CD14-positive monocyte (primary cell): ENCODE measurements around the gene MDN1. TPM values are rescaled to one million over a fixed set of nuclear protein-coding genes. Genes with fewer than 3 reads are reported as not detected.

Experiments
- DNase-seq, 3 donors: peaks; one replicate each; pipeline ENCODE4 v3.0.0-alpha.2; 2011 to 2022
- H2AFZ ChIP-seq: 2 replicates; pipeline ENCODE4 v1.6.0; 2012; ENCODE audit warnings: mild to moderate bottlenecking, low read depth, low read length, inconsistent platforms; ENCODE audit not compliant: insufficient read depth, poor library complexity, severe bottlenecking
- H3K27ac ChIP-seq, 2 donors: 1 replicate in 1 of 2; 2 replicates in 1 of 2; pipeline ENCODE4 v1.5.1; 2012 to 2013; ENCODE audit warnings: low read length in 2 of 2, control low read depth in 1 of 2, inconsistent platforms in 1 of 2, low read depth in 1 of 2, mild to moderate bottlenecking in 1 of 2
- H3K27me3 ChIP-seq, 2 donors: one replicate each; pipeline versions ENCODE4 v1.6.0 to v1.6.1; 2011 to 2013; ENCODE audit warnings: low read length in 2 of 2; ENCODE audit not compliant: control insufficient read depth in 2 of 2, insufficient read depth in 2 of 2
- H3K36me3 ChIP-seq, 2 donors: replicated peaks in 1 of 2; 1 replicate in 1 of 2; 2 replicates in 1 of 2; pipeline versions ENCODE4 v1.5.1 to v1.6.1; 2012 to 2013; ENCODE audit warnings: low read length in 2 of 2, control low read depth in 1 of 2, inconsistent platforms in 1 of 2, mild to moderate bottlenecking in 1 of 2; ENCODE audit not compliant: insufficient read depth in 2 of 2, control insufficient read depth in 1 of 2
- H3K4me1 ChIP-seq, 2 donors: 1 replicate in 1 of 2; 2 replicates in 1 of 2; pipeline versions ENCODE4 v1.5.1 to v1.6.1; 2012 to 2013; ENCODE audit warnings: low read length in 2 of 2, control low read depth in 1 of 2, inconsistent platforms in 1 of 2, mild to moderate bottlenecking in 1 of 2, moderate library complexity in 1 of 2; ENCODE audit not compliant: insufficient read depth in 2 of 2, control insufficient read depth in 1 of 2
- H3K4me2 ChIP-seq: replicated peaks from 2 replicates; pipeline ENCODE3; 2012; ENCODE audit warnings: low read length, moderate library complexity, mild to moderate bottlenecking; ENCODE audit not compliant: poor library complexity, severe bottlenecking; ENCODE audit errors: extremely low read depth
- H3K4me3 ChIP-seq, 3 experiments: fragments of 200-600 bp in 1 of 3; sonication (generic) in 1 of 3; replicated peaks in 1 of 3; 1 replicate in 2 of 3; 2 replicates in 1 of 3; pipeline ENCODE4 v1.5.1; 2011 to 2013; ENCODE audit warnings: low read length in 3 of 3, mild to moderate bottlenecking in 3 of 3, control low read depth in 2 of 3, low read depth in 2 of 3, inconsistent platforms in 1 of 3, moderate library complexity in 1 of 3
- H3K79me2 ChIP-seq: 2 replicates; pipeline ENCODE4 v1.6.0; 2012; ENCODE audit warnings: mild to moderate bottlenecking, control low read depth, inconsistent platforms, low read length, moderate library complexity; ENCODE audit not compliant: insufficient read depth
- H3K9ac ChIP-seq: 2 replicates; pipeline ENCODE4 v1.6.0; 2017; ENCODE audit warnings: low read length, mild to moderate bottlenecking; ENCODE audit not compliant: insufficient read depth, poor library complexity, severe bottlenecking
- H3K9me3 ChIP-seq, 2 donors: replicated peaks in 1 of 2; 1 replicate in 1 of 2; 2 replicates in 1 of 2; pipeline versions ENCODE4 v1.5.1 to v1.6.1; 2012 to 2013; ENCODE audit warnings: low read length in 2 of 2, control low read depth in 1 of 2; ENCODE audit not compliant: control insufficient read depth in 1 of 2, insufficient read depth in 1 of 2
- H4K20me1 ChIP-seq: 2 replicates; pipeline ENCODE4 v1.6.0; 2012; ENCODE audit warnings: mild to moderate bottlenecking, low read length, control low read depth, moderate library complexity; ENCODE audit not compliant: insufficient read depth
- H3K27ac Mint-ChIP-seq, 7 donors: one replicate each; pipeline ENCODE4 v1.8.0; 2020; ENCODE audit warnings: mild to moderate bottlenecking in 7 of 7, mixed read lengths in 7 of 7, moderate library complexity in 6 of 7, inconsistent platforms in 2 of 7
- H3K27me3 Mint-ChIP-seq, 3 donors: one replicate each; pipeline ENCODE4 v1.8.0; 2021 to 2022; ENCODE audit warnings: low read depth in 3 of 3, mild to moderate bottlenecking in 3 of 3, mixed read lengths in 3 of 3, moderate library complexity in 3 of 3, inconsistent platforms in 1 of 3
- H3K36me3 Mint-ChIP-seq, 2 donors: one replicate each; pipeline ENCODE4 v1.8.0; 2020; ENCODE audit warnings: mixed read lengths in 2 of 2, inconsistent platforms in 1 of 2, mild to moderate bottlenecking in 1 of 2
- H3K4me1 Mint-ChIP-seq: one replicate; pipeline ENCODE4 v1.8.0; 2020; ENCODE audit warnings: mild to moderate bottlenecking, mixed read lengths
- H3K4me3 Mint-ChIP-seq, 2 donors: one replicate each; pipeline ENCODE4 v1.8.0; 2020; ENCODE audit warnings: mild to moderate bottlenecking in 2 of 2, mixed read lengths in 2 of 2, moderate library complexity in 1 of 2
- H3K9me3 Mint-ChIP-seq, 7 donors: one replicate each; pipeline ENCODE4 v1.8.0; 2020 to 2022; ENCODE audit warnings: mixed read lengths in 7 of 7, mild to moderate bottlenecking in 6 of 7, moderate library complexity in 6 of 7, inconsistent platforms in 2 of 7
- CTCF ChIP-seq: fragments of 200-600 bp; IDR thresholded peaks from one replicate; pipeline ENCODE4 v1.8.0; 2022; ENCODE audit warnings: antibody characterized with exemption, mild to moderate bottlenecking
- WGBS: methylation state at CpG from one replicate; pipeline ENCODE4 v1.1.5; 2013; ENCODE audit warnings: missing lambda C conversion rate; ENCODE audit not compliant: insufficient coverage; 5-methylcytosine and 5-hydroxymethylcytosine counted together
- intact Hi-C, 2 donors: fragments of 100-400 bp; cut with micrococcal nuclease; formaldehyde crosslinking; loops; one replicate each; pipeline versions ENCODE4 v1.15.0 to v1.15.1; 2023
- polyA plus RNA-seq, 3 donors: library from polyadenylated mRNA; depleted of rRNA in 1 of 3; unstranded in 2 of 3; stranded (reverse) in 1 of 3; fragments of 300-500 nt in 2 of 3; fragments of >200 nt in 1 of 3; fragmentation: Illumina TruSeq in 2 of 3; gene quantifications; 1 replicate in 2 of 3; 2 replicates in 1 of 3; pipeline ENCODE4 v1.2.3, GENCODE V29; 2012 to 2021

The MDN1 gene
- polyA plus RNA-seq, 3 donors: 0.61 to 6.6 (median 1.8) TPM

- Histone ChIP-seq H3K36me3 (peaks cover 58 to 88% of the 10 kb centered on the region in 2 donors), H3K27me3 (no peaks in the 10 kb centered on the region), H3K4me2 (no peak overlapping the region), H3K9ac (no peak overlapping the region), H4K20me1 (no peaks in the 10 kb centered on the region), H3K4me1 (no peaks in the 10 kb centered on the region), H3K9me3 (no peaks in the 10 kb centered on the region), H3K27ac (no peak overlapping the region), H3K79me2 (no peaks in the 10 kb centered on the region), H3K4me3 (no peak overlapping the region), H2AFZ (no peak overlapping the region)
- Mint-ChIP-seq H3K27me3 (peaks cover 0 to 5% (median 0%) of the 10 kb centered on the region in 3 donors), H3K27ac (peak overlapping the region in 1 of 7 donors; percentile 68), H3K4me3 (no peak overlapping the region), H3K4me1 (no peaks in the 10 kb centered on the region), H3K9me3 (no peaks in the 10 kb centered on the region), H3K36me3 (peaks cover 72 to 79% of the 10 kb centered on the region in 2 donors)
- TF ChIP-seq CTCF: no peak
- intact Hi-C loops: no loop called here
- DNase-seq: no peak
- no CpG with 5 or more reads among the region's 1 CpG for WGBS
These were observed 158.0 kb downstream of the MDN1 start for GRCh38 chr6:89661559-89661958.

GRCh38 chr6:89660981-89661380 is 158.6 kb downstream of the MDN1 start:
- intact Hi-C loops: no loop called here
- no peak for TF ChIP-seq CTCF
- H3K27ac Mint-ChIP-seq: no peak overlapping the region
- H3K27ac ChIP-seq: no peak overlapping the region
- 93% methylated on average over 2 of the region's 4 CpGs for WGBS
- no peaks in the 10 kb centered on the region for H3K4me1 ChIP-seq
- no peak overlapping the region for H3K9ac ChIP-seq
- no peaks in the 10 kb centered on the region for H4K20me1 ChIP-seq
- H2AFZ ChIP-seq: no peak overlapping the region
- no peaks in the 10 kb centered on the region for H3K27me3 ChIP-seq
- no peak overlapping the region for H3K4me3 Mint-ChIP-seq
- H3K4me2 ChIP-seq: no peak overlapping the region
- H3K36me3 Mint-ChIP-seq: peaks cover 73 to 83% of the 10 kb centered on the region in 2 donors
- no peak for DNase-seq
- peaks cover 57 to 88% of the 10 kb centered on the region in 2 donors for H3K36me3 ChIP-seq
- no peaks in the 10 kb centered on the region for H3K4me1 Mint-ChIP-seq
- no peak overlapping the region for H3K4me3 ChIP-seq
- no peaks in the 10 kb centered on the region for H3K9me3 Mint-ChIP-seq
- H3K79me2 ChIP-seq: no peaks in the 10 kb centered on the region
- H3K9me3 ChIP-seq: no peaks in the 10 kb centered on the region
- H3K27me3 Mint-ChIP-seq: peaks cover 0 to 5% (median 0%) of the 10 kb centered on the region in 3 donors
